DMS153 treated with DMSO at 0.1 percent for 48 hours (cell line): Measurements from ENCODE around the gene CCN6.
"Not testable (repeated sequence)": the region's sequence is repeated elsewhere in the genome, so short reads cannot be mapped to it uniquely, and the experiment has no call there.

ENCODE experiments used
- DNase-seq: peaks from one replicate; lab custom pipeline; 2025; ENCODE audit not compliant: unreplicated experiment; lab: John Stamatoyannopoulos, UW

Gene CCN6

DNA sequence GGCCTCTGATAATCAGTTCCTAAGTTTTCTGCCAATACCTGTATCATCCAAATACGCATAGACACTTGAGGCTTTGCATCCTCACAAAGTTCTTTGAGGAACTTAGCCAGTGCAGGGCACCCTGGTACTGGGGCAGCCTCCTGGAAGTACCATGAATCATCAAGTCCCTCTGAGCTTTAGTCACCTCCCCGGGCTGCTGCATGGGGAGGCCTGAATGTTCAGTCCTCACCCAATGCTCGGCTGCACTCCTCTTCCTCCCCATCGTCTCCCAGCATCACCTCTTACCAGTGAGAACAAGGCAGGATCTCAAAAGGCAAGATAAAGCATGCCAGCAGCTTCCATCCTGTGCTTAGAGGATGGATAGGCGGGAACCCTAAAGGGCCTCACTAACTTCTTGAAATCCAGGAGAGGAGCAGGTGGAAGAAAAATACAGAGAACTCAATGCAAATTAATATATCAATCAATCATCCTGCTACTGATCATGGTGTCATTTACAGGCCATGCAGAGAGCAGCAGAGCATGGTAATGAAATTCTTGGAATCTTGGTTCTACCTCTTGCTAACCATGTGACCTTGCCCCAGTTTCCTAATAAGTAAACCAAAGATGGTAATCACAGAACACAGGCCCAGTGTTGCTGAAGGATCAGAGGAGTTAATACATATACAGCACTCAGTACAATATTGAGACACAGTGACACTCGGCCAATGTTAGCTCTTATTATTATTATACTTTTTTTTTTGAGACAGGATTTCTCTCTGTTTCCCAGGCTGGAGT, 4.7 kb upstream of the CCN6 start:
- no peak for DNase-seq

DNA sequence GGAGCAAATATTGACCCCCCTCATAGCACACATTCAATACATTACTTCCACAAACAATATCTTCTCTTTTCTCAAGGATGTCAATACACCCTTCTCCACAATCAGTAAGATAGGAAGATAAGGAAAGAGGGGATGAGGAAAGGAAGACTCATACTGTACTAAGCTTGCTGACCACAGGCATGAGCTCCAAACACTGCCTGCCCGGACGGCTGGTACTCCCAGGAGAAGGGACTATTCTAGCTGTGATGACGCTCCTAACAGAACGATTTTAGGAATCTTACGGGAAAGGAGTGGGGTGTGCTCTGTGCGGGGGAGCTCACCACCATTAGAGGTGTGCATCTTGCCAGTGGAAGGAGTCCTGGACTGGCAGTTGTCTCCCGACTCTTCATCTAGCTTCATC, 3.9 kb upstream of the CCN6 start:
- no peak for DNase-seq

DNA sequence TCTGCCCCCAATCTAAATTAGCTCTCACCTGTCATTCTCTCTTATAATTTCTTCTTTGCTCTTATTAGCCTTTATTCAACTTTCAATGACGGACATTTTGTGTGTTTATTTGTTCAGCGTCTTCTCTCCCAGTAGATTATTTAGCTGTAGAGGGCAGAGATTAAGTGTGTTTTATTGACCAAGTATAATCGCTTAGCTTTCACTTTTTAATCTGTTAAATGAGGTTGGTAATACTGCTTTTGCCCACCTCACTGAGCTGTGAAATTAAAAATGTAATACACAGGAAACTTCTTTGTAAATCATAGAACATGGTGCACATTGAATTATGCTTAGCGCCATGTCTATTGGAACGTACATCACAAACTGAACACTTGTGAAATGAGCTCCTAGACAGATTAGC, 3.5 kb upstream of the CCN6 start:
- no peak for DNase-seq

DNA sequence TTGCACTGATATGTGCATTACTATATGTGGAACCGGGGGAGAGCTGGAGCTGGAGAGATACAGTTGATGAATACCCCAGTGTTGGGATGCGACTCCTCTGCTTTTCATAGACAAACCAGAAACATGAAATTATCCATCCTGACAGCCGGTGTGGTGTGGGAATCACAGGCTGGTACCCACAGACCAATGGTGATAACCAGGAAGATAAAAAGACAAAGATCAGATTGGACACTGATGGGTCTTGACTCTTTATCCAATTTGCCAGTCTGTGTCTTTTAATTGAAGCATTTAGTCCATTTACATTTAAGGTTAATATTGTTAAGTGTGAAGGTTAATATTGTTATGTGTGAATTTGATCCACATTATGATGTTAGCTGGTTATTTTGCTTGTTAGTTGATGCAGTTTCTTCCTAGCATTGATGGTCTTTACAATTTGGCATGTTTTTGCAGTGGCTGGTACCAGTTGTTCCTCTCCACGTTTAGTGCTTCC, 2.6 kb upstream of the CCN6 start:
- not testable (repeated sequence) for DNase-seq

DNA sequence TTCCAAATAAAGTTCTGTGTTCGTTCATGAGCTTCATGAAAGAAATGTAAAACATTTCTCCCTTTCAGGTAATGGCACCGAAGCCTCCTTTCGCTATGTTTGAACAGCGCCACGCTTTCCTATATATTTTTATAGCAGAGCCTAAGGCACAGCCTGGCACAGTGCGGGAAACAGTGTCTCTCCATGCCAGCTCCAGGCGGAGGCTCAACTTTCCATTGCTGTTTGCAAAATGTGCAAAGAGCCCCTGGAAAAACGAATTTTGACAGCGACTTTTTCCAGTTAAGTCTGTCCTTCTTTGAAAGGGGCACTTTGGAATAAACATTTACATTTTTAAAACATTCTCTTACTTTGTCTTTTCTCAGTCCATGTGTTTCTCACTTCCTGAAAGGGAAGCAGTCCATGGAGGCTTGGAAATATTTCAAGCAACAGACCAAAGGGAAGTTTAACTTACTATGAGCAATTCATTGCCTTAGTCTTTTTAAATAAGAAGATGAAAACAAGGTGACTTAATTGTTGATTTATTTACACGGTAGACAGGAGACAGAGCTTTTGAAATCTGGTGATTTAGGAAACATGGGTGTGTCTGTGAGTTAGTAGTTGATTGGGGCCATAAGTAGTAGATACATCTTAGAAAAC, 769 bp downstream of the CCN6 start:
- DNase-seq = no peak

DNA sequence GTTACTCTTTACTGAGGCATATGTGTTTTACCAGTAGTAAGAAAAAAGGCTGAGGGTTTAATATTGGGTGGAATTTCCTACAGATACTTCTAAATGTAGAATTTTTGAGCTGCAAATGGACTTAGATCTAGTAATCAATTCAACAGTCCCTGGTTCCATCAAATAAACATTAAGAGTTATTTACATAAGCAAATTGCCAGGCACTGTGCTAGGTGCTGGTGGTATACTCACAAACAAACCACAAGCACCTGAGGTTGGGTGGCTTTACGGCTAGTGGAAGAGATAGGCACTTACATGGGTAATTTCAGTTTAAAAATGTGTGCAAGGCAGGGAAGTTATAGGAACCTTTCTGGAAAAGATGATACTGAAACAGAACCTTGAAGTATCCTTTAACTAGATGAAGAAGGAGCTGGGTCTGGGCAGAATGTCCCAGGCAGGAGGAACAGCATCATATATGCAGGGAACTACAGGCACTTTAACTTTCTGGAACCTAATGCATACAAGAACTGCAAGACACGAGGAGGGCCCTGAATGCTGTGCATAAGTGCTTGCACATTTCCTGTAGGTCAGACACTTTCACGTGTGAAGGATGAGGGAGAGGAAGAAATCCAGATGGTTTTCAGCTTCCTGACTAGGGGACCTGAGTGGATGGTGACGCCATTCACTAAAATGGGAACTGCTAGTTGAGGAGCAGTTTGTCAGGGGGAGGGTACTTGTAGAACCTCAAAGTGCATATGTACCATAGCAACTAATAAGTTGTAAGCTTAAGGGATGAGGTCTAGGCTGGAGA, 4.5 kb downstream of the CCN6 start:
- DNase-seq = no peak

DNA sequence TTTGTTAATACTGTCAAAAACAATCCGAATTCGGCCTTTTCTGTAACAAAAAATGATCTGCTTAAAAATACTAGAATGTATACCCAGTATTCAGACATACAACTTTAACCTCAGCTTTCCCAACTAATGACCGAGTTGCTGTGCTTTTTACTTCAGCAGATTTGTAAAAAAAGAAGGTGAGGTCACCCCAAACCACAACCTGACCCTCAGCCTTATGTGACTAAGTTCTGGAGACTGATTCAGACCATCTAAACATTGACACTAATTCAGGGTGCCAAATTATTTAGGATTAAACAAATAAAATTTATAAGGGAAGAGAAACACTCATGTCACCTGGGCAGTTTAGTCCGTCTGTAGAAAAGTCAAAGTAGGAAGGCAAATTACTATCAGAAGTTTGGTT, 7.7 kb downstream of the CCN6 start:
- DNase-seq = no peak

DNA sequence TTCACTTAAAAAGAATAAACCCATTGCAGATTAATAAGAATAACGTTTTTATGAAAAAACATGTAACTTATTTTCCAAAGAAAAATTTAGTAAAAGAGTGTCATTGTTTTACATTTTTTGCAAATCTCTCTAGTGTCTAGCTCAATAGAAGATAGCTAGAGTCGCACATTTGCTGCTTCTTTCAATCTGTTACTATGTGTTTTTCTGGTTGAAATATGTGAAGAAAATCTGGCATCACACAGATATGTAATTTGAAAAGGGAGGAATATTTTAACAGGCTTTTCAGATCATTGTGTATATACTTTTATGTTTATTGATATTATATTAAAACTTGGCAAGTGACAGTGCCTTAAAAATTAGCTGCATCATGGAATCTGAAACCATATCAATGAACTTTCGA, 9.1 kb downstream of the CCN6 start:
- no peak for DNase-seq

DNA sequence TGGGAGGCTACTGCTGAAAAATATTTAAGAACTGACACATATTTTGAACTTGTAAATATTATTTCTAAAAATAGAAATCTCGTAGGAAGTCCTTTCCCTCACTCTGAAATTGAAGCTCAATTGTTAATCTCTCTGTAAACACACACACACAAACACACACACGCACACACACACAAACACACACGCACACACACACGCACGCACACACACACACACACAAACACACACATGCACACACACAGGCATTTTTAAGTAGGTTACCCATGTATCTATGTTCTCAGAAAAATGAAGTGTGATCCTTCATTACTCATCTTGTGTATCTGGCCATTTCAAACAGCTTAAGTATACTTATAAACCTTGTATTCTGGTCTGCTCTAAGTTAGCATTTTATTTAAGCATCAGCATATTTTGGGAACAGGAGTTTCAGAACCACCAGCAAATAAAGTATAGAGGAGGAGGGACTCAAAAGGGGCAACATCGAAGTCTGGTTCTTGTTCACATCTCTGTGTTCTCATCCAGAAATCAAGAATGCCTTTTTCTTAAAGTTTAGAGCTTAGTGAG, 11.6 kb downstream of the CCN6 start:
- no peak for DNase-seq

DNA sequence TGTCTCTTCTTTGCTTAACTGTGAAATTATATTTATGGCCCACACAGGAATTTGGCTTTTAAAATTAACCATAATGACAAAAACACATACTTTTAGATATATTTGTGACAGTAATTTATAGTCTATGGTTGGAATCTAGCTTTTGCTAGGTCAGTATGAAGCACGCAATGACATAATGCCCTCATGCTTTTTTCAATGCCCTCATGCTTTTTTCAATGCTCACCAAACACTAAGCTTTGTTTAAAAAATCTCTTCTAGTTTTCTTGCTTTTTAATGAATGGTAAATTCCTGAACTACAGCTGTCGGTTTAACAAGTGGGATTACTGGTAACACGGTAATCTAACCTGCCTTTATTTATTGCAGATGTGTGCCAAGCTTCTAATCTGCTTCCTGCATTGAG, 12.7 kb downstream of the CCN6 start:
- no peak for DNase-seq

DNA sequence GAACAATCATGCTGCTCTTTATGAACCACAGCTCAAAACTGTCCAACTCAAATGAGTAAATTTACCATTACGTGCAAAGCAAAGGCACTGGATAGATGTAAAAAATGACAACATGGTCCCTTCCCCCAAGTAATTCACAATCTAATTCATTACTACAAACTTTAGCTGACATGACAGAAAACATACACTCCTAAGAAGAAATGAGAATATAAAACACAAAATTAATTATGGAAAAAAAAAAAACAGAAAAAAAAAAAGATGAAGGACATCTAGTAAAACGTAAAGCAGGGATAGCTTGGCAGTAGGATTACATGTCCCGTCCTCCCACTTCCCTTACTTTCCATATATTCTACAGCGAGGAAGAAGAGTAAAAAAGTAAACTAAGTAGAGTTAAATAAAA, 27.7 kb downstream of the CCN6 start:
- no peak for DNase-seq

DNA sequence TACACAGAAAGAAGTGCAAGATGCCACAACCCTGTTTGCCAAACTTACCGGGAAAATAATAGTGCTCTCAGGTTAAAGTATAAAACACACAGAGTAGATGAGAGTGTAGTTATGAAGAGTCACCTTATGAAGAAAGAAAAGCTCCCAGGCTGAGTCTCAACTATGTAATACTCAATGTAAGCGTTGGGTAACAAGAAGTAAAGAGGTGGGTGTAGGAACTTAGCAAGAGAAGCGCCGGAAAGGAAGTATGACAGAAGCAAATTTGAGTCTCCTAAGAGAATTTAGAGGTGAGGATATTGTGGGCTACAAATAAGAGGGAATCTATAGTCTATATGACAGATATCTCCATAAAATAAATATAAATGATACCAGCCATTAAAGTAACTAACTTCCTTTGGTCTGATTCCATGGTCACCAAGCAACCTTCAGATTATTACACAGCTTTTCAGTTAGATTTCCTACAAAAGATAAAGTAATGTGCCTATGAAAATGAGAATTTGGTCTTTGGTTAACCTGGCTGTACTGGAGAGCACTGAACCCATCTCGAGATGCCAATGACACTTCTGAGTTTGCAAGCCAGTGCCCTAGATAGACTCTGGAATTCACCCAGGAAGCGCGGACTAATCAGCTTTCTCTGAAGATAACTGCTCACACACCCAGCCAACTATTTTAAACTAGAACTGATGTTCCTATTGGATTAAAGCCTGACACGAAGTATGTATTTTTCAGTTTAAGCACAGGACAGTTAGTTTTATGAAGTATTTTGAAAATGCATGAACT, 31.6 kb downstream of the CCN6 start:
- no peak for DNase-seq

DNA sequence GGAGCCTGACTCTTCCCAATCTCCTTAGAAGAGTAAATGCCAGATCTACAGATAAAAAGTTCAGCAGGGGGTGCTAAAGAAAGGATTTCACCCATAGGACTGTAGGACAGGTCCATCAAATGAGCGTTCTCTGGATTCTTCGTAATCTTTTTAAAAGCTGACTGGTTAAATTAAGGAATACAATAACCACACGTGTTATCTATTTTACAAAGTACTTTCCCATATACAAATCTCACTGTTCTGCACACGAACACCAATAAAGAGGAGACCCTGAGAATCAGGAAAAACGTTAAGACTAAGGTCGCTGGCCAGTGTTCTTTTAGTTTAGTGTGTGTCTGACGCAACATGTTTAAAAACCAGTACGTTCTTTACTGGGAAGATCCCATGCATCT, 32.8 kb downstream of the CCN6 start:
- peak; percentile 30 for DNase-seq

DNA sequence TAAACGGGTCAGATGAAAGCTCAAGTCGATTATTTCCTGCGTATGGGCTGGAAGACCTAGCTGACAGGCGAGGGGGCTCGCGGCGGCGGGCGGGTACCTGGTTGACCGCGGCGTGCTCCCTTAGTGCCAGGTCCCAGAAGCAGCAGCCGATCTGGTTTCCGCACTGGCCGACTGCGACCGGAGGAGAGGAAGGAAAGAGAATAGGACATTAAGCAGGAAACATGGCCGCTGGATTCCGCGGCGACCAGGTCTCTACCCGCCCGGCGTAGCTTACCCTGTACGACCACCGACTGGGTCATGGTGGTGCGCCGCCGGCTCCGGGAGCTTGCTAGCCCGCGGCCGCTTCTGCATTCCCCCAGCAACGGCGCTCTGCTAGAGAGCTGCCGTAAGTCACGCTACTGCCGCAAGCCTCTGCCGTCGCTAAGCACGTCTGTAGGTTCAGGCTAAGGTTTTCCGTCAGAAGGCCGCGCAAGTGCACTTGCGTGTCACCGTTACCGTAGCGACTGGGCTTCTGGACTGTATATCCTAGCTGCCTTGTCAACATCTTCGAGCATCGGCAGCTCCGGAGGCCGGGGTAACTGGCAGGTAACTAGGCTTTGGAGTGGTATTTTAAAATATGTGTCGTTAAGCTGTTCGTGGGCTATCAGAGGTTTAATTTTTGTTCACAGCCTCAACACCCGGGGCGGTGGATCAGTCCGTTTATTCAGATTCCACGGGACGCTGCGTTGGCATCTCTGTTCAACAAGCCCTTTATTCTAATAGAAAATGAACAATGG, 33.4 kb downstream of the CCN6 start, which contains the start of the genes FAM229B and TUBE1:
Gene FAM229B (plus strand): TSS at position 456 of the 776 bp plus-strand sequence. CDS start 11,693 bp downstream, outside the sequence.
Gene TUBE1 (minus strand): TSS at position 347 of the 776 bp plus-strand sequence. CDS start 48 bp downstream, at position 299.
- peak; percentile 89 for DNase-seq

DNA sequence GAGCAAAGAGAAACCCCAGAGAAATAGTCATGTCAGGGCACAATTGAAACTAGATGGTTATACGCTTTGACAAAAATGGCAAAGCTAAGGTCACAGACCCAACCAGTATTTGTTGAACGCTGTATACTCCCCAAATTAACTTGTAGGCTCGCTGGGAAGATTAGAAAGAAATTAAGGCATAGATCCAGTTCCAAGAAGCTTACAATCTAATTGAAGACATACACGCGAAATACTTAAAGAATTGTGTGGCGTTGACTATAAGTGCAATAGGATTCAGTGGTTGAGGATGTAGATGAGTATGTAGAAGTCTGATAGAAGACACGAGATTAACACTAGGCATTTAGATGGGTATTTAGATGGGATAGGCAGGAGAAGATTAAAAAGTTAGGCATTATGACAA, 34.0 kb downstream of the CCN6 start:
- DNase-seq = no peak

DNA sequence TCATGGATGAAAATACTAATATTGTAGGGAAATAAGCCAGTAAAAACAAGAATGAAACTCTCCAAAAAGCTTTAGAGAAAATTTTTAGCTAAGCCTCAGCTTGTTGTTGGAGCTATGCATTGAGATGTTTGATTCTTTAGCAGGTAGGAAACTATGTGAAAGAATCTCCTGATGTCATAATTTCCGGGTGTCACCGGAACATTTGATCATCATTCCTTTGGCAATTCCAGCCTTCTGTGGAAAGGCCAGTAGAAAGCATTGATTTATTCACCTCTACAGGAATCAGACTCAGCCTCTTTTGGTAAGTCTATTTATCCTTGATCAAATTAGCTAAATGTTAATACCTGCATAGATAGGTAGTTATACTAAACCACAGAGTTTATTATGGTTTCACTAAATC, 43.0 kb downstream of the CCN6 start:
- no peak for DNase-seq

DNA sequence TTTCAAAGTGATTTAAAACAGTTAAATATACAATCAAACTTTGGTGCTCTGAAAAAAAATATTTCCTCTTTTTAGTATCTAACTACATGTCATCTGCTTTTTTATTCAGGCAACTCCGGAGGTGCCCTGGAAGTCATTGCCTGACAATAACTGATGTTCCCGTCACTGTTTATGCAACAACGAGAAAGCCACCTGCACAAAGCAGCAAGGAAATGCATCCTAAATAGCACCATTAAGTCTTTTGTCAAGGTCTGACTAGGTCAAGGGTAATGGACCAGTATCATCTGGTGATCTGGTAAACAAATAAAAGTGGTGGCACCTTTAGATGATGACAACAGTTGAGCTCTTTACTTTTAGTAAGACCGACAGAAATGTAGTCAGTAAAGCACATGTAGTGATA, 46.7 kb downstream of the CCN6 start:
- no peak for DNase-seq

DNA sequence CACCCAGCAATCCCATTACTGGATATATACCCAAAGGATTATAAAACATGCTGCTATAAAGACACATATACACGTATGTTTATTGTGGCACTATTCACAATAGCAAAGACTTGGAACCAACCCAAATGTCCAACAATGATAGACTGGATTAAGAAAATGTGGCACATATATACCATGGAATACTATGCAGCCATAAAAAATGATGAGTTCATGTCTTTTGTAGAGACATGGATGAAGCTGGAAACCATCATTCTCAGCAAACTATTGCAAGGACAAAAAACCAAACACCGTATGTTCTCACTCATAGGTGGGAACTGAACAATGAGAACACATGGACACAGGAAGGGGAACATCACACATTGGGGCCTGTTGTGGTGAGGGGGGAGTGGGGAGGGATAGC, 52.1 kb downstream of the CCN6 start:
- not testable (repeated sequence) for DNase-seq

DNA sequence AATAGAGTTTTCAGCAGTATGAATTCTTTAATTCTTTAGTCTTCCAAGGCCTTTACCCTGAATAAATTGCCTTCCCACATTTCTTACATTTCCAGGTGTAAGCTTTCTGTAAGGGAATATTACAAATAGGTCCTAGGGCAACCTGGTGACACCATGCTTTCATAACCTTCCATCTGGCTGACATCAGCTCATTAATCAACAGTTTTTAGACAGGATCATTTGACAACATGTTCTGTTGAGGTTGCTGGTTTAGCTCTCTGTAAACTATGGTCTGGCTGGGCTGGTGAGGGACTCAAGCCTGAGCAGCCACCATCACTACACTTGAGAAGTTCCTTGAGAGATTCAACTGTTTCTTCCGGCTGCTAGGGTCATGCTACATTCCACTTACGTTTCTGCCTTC, 52.7 kb downstream of the CCN6 start:
- no peak for DNase-seq

DNA sequence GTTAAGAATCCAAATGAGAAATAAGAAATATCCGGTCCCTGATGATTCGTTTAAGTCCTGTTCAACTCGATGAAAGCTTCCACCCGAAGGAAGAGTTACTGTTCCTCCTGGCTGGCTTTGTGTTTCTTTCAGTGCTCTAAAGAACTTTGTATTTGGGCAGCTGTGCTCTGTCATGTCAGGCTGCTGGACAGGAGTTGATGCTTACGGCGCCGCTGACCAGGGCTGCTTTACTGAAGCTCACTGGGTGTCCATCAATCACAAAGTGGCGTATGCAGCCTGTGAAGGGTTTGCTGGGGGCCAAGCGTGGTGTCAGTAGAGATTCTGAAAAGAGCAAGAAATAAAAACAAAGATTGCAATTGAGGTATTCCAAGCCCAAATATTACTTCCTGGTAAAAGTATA, 55.4 kb downstream of the CCN6 start:
- DNase-seq = no peak
